ENCODE data around the gene ATP5PO. TPM values are rescaled to one million over a fixed set of nuclear protein-coding genes. Genes with fewer than 3 reads are reported as not detected.

ATP5PO gene
- 100 to 1,000 TPM; 230 TPM for total RNA-seq

GRCh38 chr21:33915368-33916199, at the start of gene ATP5PO:
TSS of gene ATP5PO (minus strand) at chr21:33915804. CDS start at chr21:33915763, 41 bp downstream.
- DNase-seq = peak; percentile 98
- H3K4me3 Mint-ChIP-seq = peak within 1 kb of the TSS; percentile 98
- CTCF ChIA-PET = interaction anchor here (1.4 to 2.3 kb wide), 2 partner anchors 8 to 95 kb away, joined by 3 to 11 read pairs; no protein-coding TSS in a partner anchor
- H3K36me3 Mint-ChIP-seq (ENCODE audit: low read depth) = peaks cover 16% of the 10 kb centered on the region
- H3K27ac Mint-ChIP-seq = peak within 1 kb of the TSS; percentile 95
- peaks cover 27% of the 10 kb centered on the region for H3K4me1 Mint-ChIP-seq (ENCODE audit: low read depth)
- H3K9me3 Mint-ChIP-seq = no peaks in the 10 kb centered on the region
- intact Hi-C loops (cut with micrococcal nuclease) = loop anchor here (1.0 to 5.0 kb wide), 5 partner anchors 21 to 702 kb away; partner anchors contain the start of genes GART, ITSN1 and RCAN1
- H3K27me3 Mint-ChIP-seq (ENCODE audit: low read depth) = no peaks in the 10 kb centered on the region

GRCh38 chr21:33964706-33965325, 49.2 kb upstream of the ATP5PO start:
- DNase-seq = no peak
- CTCF ChIA-PET = interaction anchor here (0.6 kb wide), 1 partner anchor 75 kb away, joined by 3 read pairs; no protein-coding TSS in a partner anchor
- Mint-ChIP-seq H3K27me3 (ENCODE audit: low read depth) (no peaks in the 10 kb centered on the region), H3K27ac (no peak overlapping the region), H3K4me3 (no peak overlapping the region), H3K9me3 (peaks cover 10% of the 10 kb centered on the region), H3K36me3 (ENCODE audit: low read depth) (peaks cover 8% of the 10 kb centered on the region), H3K4me1 (ENCODE audit: low read depth) (peaks cover 3% of the 10 kb centered on the region)
- intact Hi-C loops (cut with micrococcal nuclease) = no loop called here

GRCh38 chr21:33963848-33964555, 48.4 kb upstream of the ATP5PO start:
- Mint-ChIP-seq H3K36me3 (ENCODE audit: low read depth) (peaks cover 13% of the 10 kb centered on the region), H3K27me3 (ENCODE audit: low read depth) (no peaks in the 10 kb centered on the region), H3K4me3 (no peak overlapping the region), H3K27ac (no peak overlapping the region), H3K9me3 (peaks cover 16% of the 10 kb centered on the region), H3K4me1 (ENCODE audit: low read depth) (peaks cover 3% of the 10 kb centered on the region)
- no peak for DNase-seq
- intact Hi-C loops (cut with micrococcal nuclease) = no loop called here
- CTCF ChIA-PET = interaction anchor here (0.5 kb wide), 1 partner anchor 46 kb away, joined by 3 read pairs; no protein-coding TSS in a partner anchor

GRCh38 chr21:33962290-33962689, 46.7 kb upstream of the ATP5PO start:
- H3K4me1 Mint-ChIP-seq (ENCODE audit: low read depth) = peaks cover 4% of the 10 kb centered on the region
- DNase-seq = no peak
- no peak overlapping the region for H3K4me3 Mint-ChIP-seq
- peaks cover 23% of the 10 kb centered on the region for H3K9me3 Mint-ChIP-seq
- no peak overlapping the region for H3K27ac Mint-ChIP-seq
- intact Hi-C loops (cut with micrococcal nuclease) = no loop called here
- CTCF ChIA-PET = no interaction called here
- no peaks in the 10 kb centered on the region for H3K27me3 Mint-ChIP-seq (ENCODE audit: low read depth)
- peaks cover 18% of the 10 kb centered on the region for H3K36me3 Mint-ChIP-seq (ENCODE audit: low read depth)

GRCh38 chr21:33961061-33961460, 45.5 kb upstream of the ATP5PO start:
- Mint-ChIP-seq H3K27me3 (ENCODE audit: low read depth) (no peaks in the 10 kb centered on the region), H3K9me3 (peaks cover 23% of the 10 kb centered on the region), H3K4me3 (no peak overlapping the region), H3K27ac (no peak overlapping the region), H3K4me1 (ENCODE audit: low read depth) (peaks cover 11% of the 10 kb centered on the region), H3K36me3 (ENCODE audit: low read depth) (peaks cover 18% of the 10 kb centered on the region)
- intact Hi-C loops (cut with micrococcal nuclease) = no loop called here
- CTCF ChIA-PET = interaction anchor here (1.3 kb wide), 1 partner anchor 37 kb away, joined by 5 read pairs; no protein-coding TSS in a partner anchor
- DNase-seq = no peak

GRCh38 chr21:33959680-33960079, 44.1 kb upstream of the ATP5PO start:
- Mint-ChIP-seq H3K27me3 (ENCODE audit: low read depth) (no peaks in the 10 kb centered on the region), H3K9me3 (peaks cover 23% of the 10 kb centered on the region), H3K4me3 (no peak overlapping the region), H3K4me1 (ENCODE audit: low read depth) (peaks cover 20% of the 10 kb centered on the region), H3K36me3 (ENCODE audit: low read depth) (peaks cover 18% of the 10 kb centered on the region), H3K27ac (no peak overlapping the region)
- CTCF ChIA-PET = interaction anchor here (0.7 to 1.3 kb wide), 3 partner anchors 9 to 40 kb away, joined by 3 to 5 read pairs (median 4); no protein-coding TSS in a partner anchor
- no peak for DNase-seq
- intact Hi-C loops (cut with micrococcal nuclease) = no loop called here

GRCh38 chr21:33954395-33954794, 38.8 kb upstream of the ATP5PO start:
- intact Hi-C loops (cut with micrococcal nuclease) = no loop called here
- H3K9me3 Mint-ChIP-seq = peaks cover 9% of the 10 kb centered on the region
- DNase-seq = no peak
- CTCF ChIA-PET = interaction anchor here (0.6 to 2.0 kb wide), 3 partner anchors 22 to 94 kb away, joined by 3 to 7 read pairs (median 3); no protein-coding TSS in a partner anchor
- H3K27me3 Mint-ChIP-seq (ENCODE audit: low read depth) = no peaks in the 10 kb centered on the region
- H3K27ac Mint-ChIP-seq = no peak overlapping the region
- H3K4me3 Mint-ChIP-seq = no peak overlapping the region
- peaks cover 6% of the 10 kb centered on the region for H3K36me3 Mint-ChIP-seq (ENCODE audit: low read depth)
- H3K4me1 Mint-ChIP-seq (ENCODE audit: low read depth) = peaks cover 53% of the 10 kb centered on the region

GRCh38 chr21:33951276-33952178, 35.9 kb upstream of the ATP5PO start:
- H3K27ac Mint-ChIP-seq = peak overlapping the region; percentile 76

GRCh38 chr21:33950431-33951079, 35.0 kb upstream of the ATP5PO start:
- CTCF ChIA-PET = interaction anchor here (0.9 to 2.3 kb wide), 3 partner anchors 13 to 26 kb away, joined by 3 to 12 read pairs (median 6); no protein-coding TSS in a partner anchor
- Mint-ChIP-seq H3K9me3 (no peaks in the 10 kb centered on the region), H3K4me3 (peak overlapping the region; percentile 65), H3K4me1 (ENCODE audit: low read depth) (peaks cover 74% of the 10 kb centered on the region), H3K27ac (peak overlapping the region; percentile 97), H3K36me3 (ENCODE audit: low read depth) (no peaks in the 10 kb centered on the region), H3K27me3 (ENCODE audit: low read depth) (peaks cover 2% of the 10 kb centered on the region)
- intact Hi-C loops (cut with micrococcal nuclease) = no loop called here
- no peak for DNase-seq

More at GRCh38 chr21:33951276-33952178, 35.9 kb upstream of the ATP5PO start:
- intact Hi-C loops (cut with micrococcal nuclease) = no loop called here
- CTCF ChIA-PET = interaction anchor here (0.6 to 1.1 kb wide), 5 partner anchors 19 to 1673 kb away, joined by 3 to 5 read pairs (median 4); partner anchors contain the start of gene MIS18A
- Mint-ChIP-seq H3K9me3 (no peaks in the 10 kb centered on the region), H3K4me3 (peak overlapping the region; percentile 59), H3K27me3 (ENCODE audit: low read depth) (peaks cover 2% of the 10 kb centered on the region), H3K4me1 (ENCODE audit: low read depth) (peaks cover 72% of the 10 kb centered on the region), H3K36me3 (ENCODE audit: low read depth) (no peaks in the 10 kb centered on the region)
- DNase-seq = peak; percentile 33

- Mint-ChIP-seq H3K9me3 (peaks cover 4% of the 10 kb centered on the region), H3K4me3 (peak overlapping the region; percentile 65), H3K27ac (peak overlapping the region; percentile 97), H3K4me1 (ENCODE audit: low read depth) (peaks cover 74% of the 10 kb centered on the region), H3K27me3 (ENCODE audit: low read depth) (peaks cover 2% of the 10 kb centered on the region), H3K36me3 (ENCODE audit: low read depth) (peaks cover 4% of the 10 kb centered on the region)
- intact Hi-C loops (cut with micrococcal nuclease) = no loop called here
- DNase-seq = peak; percentile 76
- CTCF ChIA-PET = interaction anchor here (0.8 to 2.4 kb wide), 6 partner anchors 10 to 126 kb away, joined by 3 to 12 read pairs (median 4); no protein-coding TSS in a partner anchor
These were observed 34.2 kb upstream of the ATP5PO start for GRCh38 chr21:33949516-33950430.

Measured in activated naive CD4-positive, alpha-beta T cell treated with anti-CD3 and anti-CD28 coated beads for 36 hours (primary cell).